Measurements from ENCODE around the gene COX8A.

DNA sequence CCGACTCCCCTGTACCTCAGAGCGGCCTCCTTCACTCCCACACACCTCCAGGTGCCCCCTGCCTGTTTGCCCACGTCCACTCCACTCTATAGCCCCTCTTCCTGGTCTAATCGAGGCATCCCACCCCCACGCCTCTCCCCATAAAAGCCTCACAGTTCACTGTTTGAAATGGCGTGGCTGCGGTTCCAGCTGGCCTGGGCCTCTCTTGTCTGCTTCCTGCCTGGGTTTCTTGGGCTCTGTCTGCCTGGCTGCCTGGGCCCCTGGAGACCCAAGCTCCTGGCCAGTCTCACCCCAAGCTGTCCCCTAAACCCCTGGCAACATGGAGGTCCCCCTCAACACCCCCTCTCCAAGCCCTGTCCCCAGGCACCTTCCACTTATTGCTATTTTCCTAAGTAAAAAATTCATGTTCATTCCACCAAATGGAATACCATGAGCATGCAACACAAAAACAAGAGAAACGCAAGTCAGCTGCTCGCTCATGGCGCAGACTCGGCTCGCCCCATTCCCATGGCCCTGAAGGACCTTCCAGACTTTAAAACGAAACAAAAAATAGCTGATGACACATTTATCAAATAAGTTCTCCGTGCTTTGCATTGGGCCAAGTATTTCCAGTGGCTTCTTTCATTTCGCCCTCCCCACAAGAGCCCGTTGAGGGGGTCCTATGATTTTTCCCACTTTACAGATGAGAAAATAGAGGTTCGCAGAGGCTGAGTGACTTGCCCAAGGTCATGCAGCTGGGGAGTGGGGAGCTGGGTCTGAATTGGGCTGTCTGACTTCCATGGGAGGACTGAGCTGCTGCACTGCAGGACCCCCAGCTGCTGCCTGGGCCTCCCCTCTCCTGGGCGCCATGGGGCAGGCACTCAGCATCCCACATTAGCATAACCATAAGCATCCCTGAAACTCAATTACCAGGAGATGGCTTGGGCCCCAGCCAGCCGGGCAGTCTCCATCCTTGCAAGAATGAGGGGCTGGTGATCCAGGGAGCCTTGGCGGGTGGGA lies 49.6 kb downstream of the COX8A start:
- TF ChIP-seq, protein P1, sequence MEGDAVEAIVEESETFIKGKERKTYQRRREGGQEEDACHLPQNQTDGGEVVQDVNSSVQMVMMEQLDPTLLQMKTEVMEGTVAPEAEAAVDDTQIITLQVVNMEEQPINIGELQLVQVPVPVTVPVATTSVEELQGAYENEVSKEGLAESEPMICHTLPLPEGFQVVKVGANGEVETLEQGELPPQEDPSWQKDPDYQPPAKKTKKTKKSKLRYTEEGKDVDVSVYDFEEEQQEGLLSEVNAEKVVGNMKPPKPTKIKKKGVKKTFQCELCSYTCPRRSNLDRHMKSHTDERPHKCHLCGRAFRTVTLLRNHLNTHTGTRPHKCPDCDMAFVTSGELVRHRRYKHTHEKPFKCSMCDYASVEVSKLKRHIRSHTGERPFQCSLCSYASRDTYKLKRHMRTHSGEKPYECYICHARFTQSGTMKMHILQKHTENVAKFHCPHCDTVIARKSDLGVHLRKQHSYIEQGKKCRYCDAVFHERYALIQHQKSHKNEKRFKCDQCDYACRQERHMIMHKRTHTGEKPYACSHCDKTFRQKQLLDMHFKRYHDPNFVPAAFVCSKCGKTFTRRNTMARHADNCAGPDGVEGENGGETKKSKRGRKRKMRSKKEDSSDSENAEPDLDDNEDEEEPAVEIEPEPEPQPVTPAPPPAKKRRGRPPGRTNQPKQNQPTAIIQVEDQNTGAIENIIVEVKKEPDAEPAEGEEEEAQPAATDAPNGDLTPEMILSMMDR (IDR thresholded peaks at IDR 0.05) = no peak
- TF ChIP-seq EP300 (IDR thresholded peaks at IDR 0.05) = no peak
- no peak for TF ChIP-seq POLR2A (IDR thresholded peaks at IDR 0.05)
- TF ChIP-seq POLR2AphosphoS5 (IDR thresholded peaks at IDR 0.05) = no peak

Data from gastroesophageal sphincter (tissue), 3 donors.